MCF 10A (cell line): Measurements from ENCODE around the gene TNS3. TPM values are rescaled to one million over a fixed set of nuclear protein-coding genes. Genes with fewer than 3 reads are reported as not detected.
"Not testable (repeated sequence)": the region's sequence is repeated elsewhere in the genome, so short reads cannot be mapped to it uniquely, and the experiment has no call there.

Source experiments
- BruUV-seq: library from RNA; stranded (reverse); fragments of 400-500 nt; replicated peaks from 2 replicates; lab custom pipeline; 2021; lab: Mats Ljungman, UMichigan
- CTCF ChIA-PET: fragments of 300-600 bp; sonication (Branson Sonifier 250); formaldehyde crosslinking; extraction: SDS; loops from one replicate; lab custom pipeline; 2021; ENCODE audit warnings: antibody characterized with exemption, inconsistent platforms; lab: Yijun Ruan, JAX
- POLR2A ChIA-PET: fragments of 300-600, 350-650 bp; sonication (Branson Sonifier 250); formaldehyde crosslinking; extraction: SDS; loops from one replicate; lab custom pipeline; 2020; ENCODE audit warnings: antibody characterized with exemption, inconsistent platforms; lab: Yijun Ruan, JAX
- DNase-seq: peaks from one replicate; pipeline ENCODE4 v3.0.0-alpha.2; 2018; ENCODE audit not compliant: unreplicated experiment
- H3K27ac Mint-ChIP-seq: one replicate; pipeline ENCODE4 v1.8.0; 2022; ENCODE audit warnings: mild to moderate bottlenecking, low read depth, mixed read lengths; ENCODE audit not compliant: unreplicated experiment
- H3K27me3 Mint-ChIP-seq: one replicate; pipeline ENCODE4 v1.8.0; 2022; ENCODE audit warnings: mixed read lengths; ENCODE audit not compliant: insufficient read depth, unreplicated experiment
- H3K36me3 Mint-ChIP-seq: one replicate; pipeline ENCODE4 v1.8.0; 2022; ENCODE audit warnings: mild to moderate bottlenecking, moderate library complexity, mixed read lengths; ENCODE audit not compliant: insufficient read depth, unreplicated experiment
- H3K4me1 Mint-ChIP-seq: one replicate; pipeline ENCODE4 v1.8.0; 2022; ENCODE audit warnings: mixed read lengths; ENCODE audit not compliant: insufficient read depth, unreplicated experiment
- H3K4me3 Mint-ChIP-seq: one replicate; pipeline ENCODE4 v1.8.0; 2022; ENCODE audit warnings: mild to moderate bottlenecking, moderate library complexity, mixed read lengths; ENCODE audit not compliant: unreplicated experiment
- H3K9me3 Mint-ChIP-seq: one replicate; pipeline ENCODE4 v1.8.0; 2022; ENCODE audit warnings: mixed read lengths; ENCODE audit not compliant: unreplicated experiment
- intact Hi-C: fragments of 100-400 bp; cut with micrococcal nuclease; formaldehyde crosslinking; loops from 2 replicates; pipeline ENCODE4 v1.14.1; 2022
- total RNA-seq: library from RNA; stranded (reverse); gene quantifications from 2 replicates; pipeline ENCODE4 v1.2.3, GENCODE V29; 2022
- TF ChIP-seq, protein P1 (sequence below): fragments of 200-600 bp; IDR thresholded peaks from one replicate; pipeline ENCODE4 v1.8.0; 2022; ENCODE audit warnings: antibody characterized with exemption, mild to moderate bottlenecking; ENCODE audit not compliant: unreplicated experiment

The TNS3 gene
- total RNA-seq, 1 experiment from 2014 or later, result 30.1 TPM

DNA sequence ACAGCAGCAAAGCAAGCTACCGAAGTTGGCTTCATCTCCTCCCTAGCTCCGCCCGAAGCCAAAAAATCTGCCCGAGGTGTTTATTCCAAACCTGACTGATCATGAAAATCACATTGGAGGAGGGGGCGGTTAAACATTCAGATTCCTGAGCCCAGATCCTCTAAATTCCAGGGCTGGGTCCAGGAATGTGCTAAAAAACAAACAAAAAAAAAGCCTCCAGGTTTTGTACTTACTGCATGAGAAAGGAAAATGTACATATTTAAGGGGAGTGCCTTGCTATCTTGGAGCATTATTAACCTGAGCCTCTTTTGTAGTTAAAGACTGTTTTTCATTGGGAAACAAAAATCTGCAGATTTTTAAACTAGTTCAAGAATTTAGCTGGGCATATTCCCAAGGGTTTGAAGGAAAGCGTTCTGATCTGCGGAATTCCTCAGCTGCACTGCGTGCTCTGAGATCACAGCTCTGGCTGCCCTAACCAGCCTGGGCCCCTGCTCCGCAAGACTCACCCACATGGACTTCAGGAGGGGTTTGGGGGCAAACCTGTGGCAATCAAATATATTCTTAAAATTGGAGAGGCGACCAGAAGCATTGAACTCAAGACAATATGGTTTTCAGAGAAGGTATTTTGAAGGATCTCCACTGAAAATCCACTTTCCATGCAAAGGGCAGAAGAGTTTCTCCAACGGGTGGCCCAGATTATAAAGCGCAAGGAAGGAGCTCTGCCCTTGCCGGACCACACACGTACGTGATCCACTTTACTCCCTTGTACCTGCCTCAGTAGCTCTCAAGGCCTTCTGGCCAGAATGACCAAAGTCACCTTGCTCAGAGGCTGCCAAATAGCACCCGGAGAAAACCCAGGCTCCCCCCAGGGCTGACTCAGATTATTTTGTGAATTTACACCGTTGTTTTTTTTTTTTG, 10.0 kb upstream of the TNS3 start:
- CTCF ChIA-PET, result interaction anchor here (0.6 to 2.1 kb wide), 6 partner anchors 9 to 149 kb away, joined by 3 to 13 read pairs (median 4); partner anchors contain the start of gene TNS3
- intact Hi-C loops, result no loop called here
- H3K4me3 Mint-ChIP-seq, result no peak overlapping the region
- peak overlapping the region; percentile 78 for H3K27ac Mint-ChIP-seq
- H3K4me1 Mint-ChIP-seq, result peaks cover 35% of the 10 kb centered on the region
- no TSS peak for BruUV-seq
- POLR2A ChIA-PET, result interaction anchor here (0.6 to 3.9 kb wide), 20 partner anchors 9 to 266 kb away, joined by 3 to 48 read pairs (median 4); partner anchors contain the start of gene TNS3
- peaks cover 3% of the 10 kb centered on the region for H3K36me3 Mint-ChIP-seq
- TF ChIP-seq, protein P1, sequence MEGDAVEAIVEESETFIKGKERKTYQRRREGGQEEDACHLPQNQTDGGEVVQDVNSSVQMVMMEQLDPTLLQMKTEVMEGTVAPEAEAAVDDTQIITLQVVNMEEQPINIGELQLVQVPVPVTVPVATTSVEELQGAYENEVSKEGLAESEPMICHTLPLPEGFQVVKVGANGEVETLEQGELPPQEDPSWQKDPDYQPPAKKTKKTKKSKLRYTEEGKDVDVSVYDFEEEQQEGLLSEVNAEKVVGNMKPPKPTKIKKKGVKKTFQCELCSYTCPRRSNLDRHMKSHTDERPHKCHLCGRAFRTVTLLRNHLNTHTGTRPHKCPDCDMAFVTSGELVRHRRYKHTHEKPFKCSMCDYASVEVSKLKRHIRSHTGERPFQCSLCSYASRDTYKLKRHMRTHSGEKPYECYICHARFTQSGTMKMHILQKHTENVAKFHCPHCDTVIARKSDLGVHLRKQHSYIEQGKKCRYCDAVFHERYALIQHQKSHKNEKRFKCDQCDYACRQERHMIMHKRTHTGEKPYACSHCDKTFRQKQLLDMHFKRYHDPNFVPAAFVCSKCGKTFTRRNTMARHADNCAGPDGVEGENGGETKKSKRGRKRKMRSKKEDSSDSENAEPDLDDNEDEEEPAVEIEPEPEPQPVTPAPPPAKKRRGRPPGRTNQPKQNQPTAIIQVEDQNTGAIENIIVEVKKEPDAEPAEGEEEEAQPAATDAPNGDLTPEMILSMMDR, result no peak
- no peaks in the 10 kb centered on the region for H3K27me3 Mint-ChIP-seq
- DNase-seq, result no peak
- no peaks in the 10 kb centered on the region for H3K9me3 Mint-ChIP-seq

DNA sequence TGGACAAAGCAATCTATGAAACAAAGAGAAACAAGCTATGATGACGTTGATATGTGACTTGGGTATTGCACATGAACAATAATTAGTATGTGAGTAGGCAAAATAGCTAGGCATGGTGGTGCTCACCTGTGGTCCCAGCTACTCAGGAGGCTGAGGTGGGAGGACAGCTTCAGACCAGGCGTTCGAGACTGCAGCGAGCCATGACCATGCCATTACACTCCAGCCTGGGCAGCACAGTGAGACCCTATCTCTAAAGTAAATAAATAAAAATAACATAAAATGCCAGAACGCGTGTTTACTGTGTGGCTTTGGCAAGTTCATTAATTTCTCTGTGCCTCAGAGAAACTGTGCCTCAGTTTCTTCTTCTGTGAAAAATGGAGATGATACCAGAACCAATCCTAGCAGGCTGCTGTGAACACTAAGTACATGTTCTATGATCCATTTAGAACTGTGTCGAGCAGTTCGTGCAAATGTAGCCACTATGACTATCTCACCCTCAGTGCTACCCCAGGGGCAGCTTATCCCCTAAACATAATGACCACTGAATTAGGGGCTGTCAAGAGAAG, 9.3 kb upstream of the TNS3 start:
- Mint-ChIP-seq H3K27me3 (no peaks in the 10 kb centered on the region), H3K36me3 (peaks cover 5% of the 10 kb centered on the region), H3K4me3 (no peak overlapping the region), H3K4me1 (peaks cover 36% of the 10 kb centered on the region), H3K9me3 (no peaks in the 10 kb centered on the region), H3K27ac (peak overlapping the region; percentile 78)
- TF ChIP-seq, protein P1, result no peak
- CTCF ChIA-PET, result interaction anchor here (0.6 to 2.1 kb wide), 6 partner anchors 9 to 148 kb away, joined by 3 to 13 read pairs (median 4); partner anchors contain the start of gene TNS3
- intact Hi-C loops, result no loop called here
- no peak for DNase-seq
- POLR2A ChIA-PET, result interaction anchor here (0.7 to 3.9 kb wide), 13 partner anchors 9 to 196 kb away, joined by 3 to 48 read pairs (median 4); partner anchors contain the start of gene TNS3
- no TSS peak for BruUV-seq

DNA sequence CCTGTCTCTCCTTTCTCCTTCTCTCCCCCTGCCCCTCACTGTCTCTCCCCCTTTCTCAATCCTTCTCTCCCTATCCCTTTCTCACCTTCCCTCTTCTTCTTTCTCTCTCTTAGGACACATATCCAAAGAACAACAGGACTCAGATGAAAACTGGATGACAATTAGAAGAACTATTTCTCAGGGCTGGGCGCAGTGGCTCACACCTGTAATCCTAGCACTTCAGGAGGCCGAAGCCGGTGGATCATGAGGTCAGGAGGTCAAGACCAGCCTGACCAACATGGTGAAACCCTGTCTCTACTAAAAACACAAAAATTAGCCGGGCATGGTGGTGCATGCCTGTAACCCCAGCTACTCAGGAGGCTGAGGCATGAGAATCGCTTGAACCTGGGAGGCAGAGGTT, 8.3 kb upstream of the TNS3 start:
- CTCF ChIA-PET, result interaction anchor here (0.6 to 1.5 kb wide), 4 partner anchors 9 to 325 kb away, joined by 3 to 5 read pairs (median 4); partner anchors contain the start of gene TNS3
- POLR2A ChIA-PET, result interaction anchor here (1.1 to 3.9 kb wide), 2 partner anchors 11 to 16 kb away, joined by 4 to 48 read pairs; no protein-coding TSS in a partner anchor
- H3K36me3 Mint-ChIP-seq, H3K27me3 Mint-ChIP-seq, H3K4me3 Mint-ChIP-seq, DNase-seq, intact Hi-C loops, BruUV-seq, H3K9me3 Mint-ChIP-seq: not testable (repeated sequence)
- peaks cover 40% of the 10 kb centered on the region for H3K4me1 Mint-ChIP-seq
- H3K27ac Mint-ChIP-seq, result peak overlapping the region; percentile 61

DNA sequence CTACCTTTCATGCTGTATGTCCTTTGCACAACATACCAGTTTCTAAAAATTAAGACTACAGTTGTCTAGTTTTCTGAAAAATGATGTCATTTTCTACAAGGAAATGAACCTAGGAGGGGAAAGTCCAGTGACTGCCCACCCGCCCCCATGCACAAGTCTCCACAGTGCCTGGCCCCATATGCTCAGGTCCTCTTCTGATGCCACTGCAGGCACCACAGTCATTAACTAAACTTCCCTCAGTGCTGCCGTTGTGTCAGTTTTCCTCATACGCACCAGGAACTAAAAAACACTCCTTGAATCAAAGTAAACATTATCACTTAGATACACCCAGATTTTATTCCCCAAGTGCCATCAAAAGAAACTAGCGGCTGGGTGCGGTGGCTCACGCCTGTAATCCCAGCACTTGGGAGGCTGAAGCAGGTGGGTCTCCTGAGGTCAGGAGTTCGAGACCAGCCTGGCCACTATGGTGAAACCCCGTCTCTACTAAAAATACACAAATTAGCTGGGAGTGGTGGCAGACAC, 6.9 kb upstream of the TNS3 start:
- TF ChIP-seq, protein P1, result no peak
- Mint-ChIP-seq H3K36me3 (peaks cover 5% of the 10 kb centered on the region), H3K27ac (no peak overlapping the region), H3K9me3 (no peaks in the 10 kb centered on the region), H3K4me1 (peaks cover 40% of the 10 kb centered on the region), H3K27me3 (no peaks in the 10 kb centered on the region), H3K4me3 (no peak overlapping the region)
- no peak for DNase-seq
- intact Hi-C loops, result loop anchor here (5.0 kb wide), 1 partner anchor 64 kb away; no protein-coding TSS in a partner anchor
- ChIA-PET POLR2A (interaction anchor here (1.1 to 4.5 kb wide), 3 partner anchors 12 to 81 kb away, joined by 4 to 37 read pairs (median 8); no protein-coding TSS in a partner anchor), CTCF (interaction anchor here (0.7 kb wide), 2 partner anchors 9 to 779 kb away, joined by 3 to 8 read pairs; no protein-coding TSS in a partner anchor)
- no TSS peak for BruUV-seq
